Osteoblast (primary cell): ENCODE measurements around the gene UGT1A9. TPM values are rescaled to one million over a fixed set of nuclear protein-coding genes. Genes with fewer than 3 reads are reported as not detected.
"Not testable (repeated sequence)": the region's sequence is repeated elsewhere in the genome, so short reads cannot be mapped to it uniquely, and the experiment has no call there.

ENCODE experiments used
- DNase-seq: peaks from one replicate; pipeline ENCODE4 v3.0.0; 2011; ENCODE audit warnings: low spot score, mixed read lengths; ENCODE audit not compliant: insufficient read length; ENCODE audit errors: missing footprints
- H2AFZ ChIP-seq: 2 replicates; pipeline ENCODE4 v1.6.0; 2011; ENCODE audit warnings: mild to moderate bottlenecking, low read length
- H3K27ac ChIP-seq: 2 replicates; pipeline ENCODE4 v1.5.1; 2011; ENCODE audit warnings: mild to moderate bottlenecking, low read depth, low read length, moderate library complexity
- H3K27me3 ChIP-seq: 2 replicates; pipeline ENCODE4 v1.6.0; 2012; ENCODE audit warnings: mild to moderate bottlenecking, control low read depth, inconsistent platforms, low read length, moderate library complexity; ENCODE audit not compliant: insufficient read depth
- H3K36me3 ChIP-seq: 2 replicates; pipeline ENCODE4 v1.5.1; 2011; ENCODE audit warnings: mild to moderate bottlenecking, low read length, control low read depth, moderate library complexity; ENCODE audit not compliant: insufficient read depth
- H3K4me1 ChIP-seq: 2 replicates; pipeline ENCODE4 v1.5.1; 2011; ENCODE audit warnings: mild to moderate bottlenecking, low read length, control low read depth, moderate library complexity; ENCODE audit not compliant: insufficient read depth
- H3K4me2 ChIP-seq: 2 replicates; pipeline ENCODE4 v1.6.0; 2011; ENCODE audit warnings: mild to moderate bottlenecking, low read length; ENCODE audit not compliant: insufficient read depth
- H3K4me3 ChIP-seq: fragments of 200-600 bp; sonication (generic); 3 replicates; pipeline ENCODE4 v1.5.1; 2012; ENCODE audit warnings: mild to moderate bottlenecking, low read length, inconsistent platforms; ENCODE audit not compliant: insufficient read depth
- H3K79me2 ChIP-seq: 2 replicates; pipeline ENCODE4 v1.6.0; 2012; ENCODE audit warnings: mild to moderate bottlenecking, low read length, control low read depth, inconsistent platforms; ENCODE audit not compliant: insufficient read depth
- H3K9me3 ChIP-seq: 2 replicates; pipeline ENCODE4 v1.5.1; 2011; ENCODE audit warnings: low read depth, low read length, control low read depth
- H4K20me1 ChIP-seq: 2 replicates; pipeline ENCODE4 v1.6.0; 2012; ENCODE audit warnings: mild to moderate bottlenecking, low read length, control low read depth; ENCODE audit not compliant: insufficient read depth
- CTCF ChIP-seq: IDR thresholded peaks from 2 replicates; pipeline ENCODE4 v1.5.1; 2011; ENCODE audit warnings: mild to moderate bottlenecking, low read depth, low read length, moderate library complexity; ENCODE audit errors: extremely low read depth
- total RNA-seq: library from RNA; depleted of rRNA; stranded (reverse); fragments of >200 nt; gene quantifications from 2 replicates; pipeline ENCODE4 v1.2.3, GENCODE V29; 2012

The UGT1A9 gene
- total RNA-seq, 1 donor, result not detected

- H3K4me1 ChIP-seq, result no peaks in the 10 kb centered on the region
- TF ChIP-seq CTCF, result no peak
- H4K20me1 ChIP-seq, result no peaks in the 10 kb centered on the region
- no peaks in the 10 kb centered on the region for H3K36me3 ChIP-seq
- H3K9me3 ChIP-seq, result no peaks in the 10 kb centered on the region
- DNase-seq, result no peak
- no peak overlapping the region for H3K4me3 ChIP-seq
- no peaks in the 10 kb centered on the region for H3K79me2 ChIP-seq
- no peak overlapping the region for H2AFZ ChIP-seq
- H3K27me3 ChIP-seq, result peaks cover 19% of the 10 kb centered on the region
- H3K27ac ChIP-seq, result no peak overlapping the region
- H3K4me2 ChIP-seq, result no peak overlapping the region
Observed at GRCh38 chr2:233714121-233714520, 42.4 kb downstream of the UGT1A9 start.

- no peak for TF ChIP-seq CTCF
- H4K20me1 ChIP-seq, result no peaks in the 10 kb centered on the region
- no peak within 1 kb of the TSS for H2AFZ ChIP-seq
- H3K79me2 ChIP-seq, result no peaks in the 10 kb centered on the region
- no peak within 1 kb of the TSS for H3K4me3 ChIP-seq
- no peaks in the 10 kb centered on the region for H3K36me3 ChIP-seq
- DNase-seq, result no peak
- H3K27ac ChIP-seq, result no peak within 1 kb of the TSS
- peaks cover 12% of the 10 kb centered on the region for H3K27me3 ChIP-seq
- no peaks in the 10 kb centered on the region for H3K9me3 ChIP-seq
- no peak within 1 kb of the TSS for H3K4me2 ChIP-seq
- H3K4me1 ChIP-seq, result no peaks in the 10 kb centered on the region
Observed at GRCh38 chr2:233718552-233718951, 46.9 kb downstream of the UGT1A9 start, which contains the start of gene UGT1A4. UGT1A4 (plus strand) TSS chr2:233718736; CDS start chr2:233718821, 85 bp downstream.

GRCh38 chr2:233728723-233729301 lies 57.1 kb downstream of the UGT1A9 start, which contains the start of gene UGT1A3:
UGT1A3 (plus strand) TSS chr2:233729042; CDS start chr2:233729127, 85 bp downstream.
- no peaks in the 10 kb centered on the region for H3K9me3 ChIP-seq
- H3K4me1 ChIP-seq, result no peaks in the 10 kb centered on the region
- no peaks in the 10 kb centered on the region for H4K20me1 ChIP-seq
- DNase-seq, result no peak
- peaks cover 7% of the 10 kb centered on the region for H3K27me3 ChIP-seq
- no peaks in the 10 kb centered on the region for H3K36me3 ChIP-seq
- H3K79me2 ChIP-seq, result no peaks in the 10 kb centered on the region
- no peak within 1 kb of the TSS for H3K27ac ChIP-seq
- no peak within 1 kb of the TSS for H3K4me3 ChIP-seq
- no peak within 1 kb of the TSS for H3K4me2 ChIP-seq
- no peak for TF ChIP-seq CTCF
- no peak within 1 kb of the TSS for H2AFZ ChIP-seq

- H3K4me1 ChIP-seq, H3K9me3 ChIP-seq, H3K79me2 ChIP-seq, H3K4me3 ChIP-seq, H3K36me3 ChIP-seq, H3K27ac ChIP-seq, DNase-seq, H3K4me2 ChIP-seq, H4K20me1 ChIP-seq, H2AFZ ChIP-seq, H3K27me3 ChIP-seq: not testable (repeated sequence)
Observed at GRCh38 chr2:233736868-233737653, 65.4 kb downstream of the UGT1A9 start.
